RKO (cell line): ENCODE data around the gene TAS2R30.

Experiments used
- DNase-seq: peaks from one replicate; pipeline ENCODE4 v3.0.0-alpha.2; 2016; ENCODE audit warnings: low spot score

The TAS2R30 gene

GRCh38 chr12:11134305-11134704 is at the start of gene TAS2R30:
TSS of gene TAS2R30 (minus strand) at chr12:11134644. CDS start at chr12:11134244, 400 bp downstream.
- no peak for DNase-seq

- DNase-seq, result no peak
Measured at GRCh38 chr12:11183011-11183410, 48.6 kb upstream of the TAS2R30 start.

GRCh38 chr12:11182529-11182928 is 48.1 kb upstream of the TAS2R30 start:
- no peak for DNase-seq

- DNase-seq, result no peak
Measured at GRCh38 chr12:11178250-11178649, 43.8 kb upstream of the TAS2R30 start.

GRCh38 chr12:11174022-11174421 is 39.6 kb upstream of the TAS2R30 start:
- no peak for DNase-seq

- peak; percentile 54 for DNase-seq
Measured at GRCh38 chr12:11171969-11172675, 37.7 kb upstream of the TAS2R30 start.

- DNase-seq, result peak; percentile 95
Measured at GRCh38 chr12:11171145-11171968, 36.9 kb upstream of the TAS2R30 start, which contains the start of gene SMIM10L1. TSS of gene SMIM10L1 (plus strand) at chr12:11171194. CDS start at chr12:11171357, 163 bp downstream.

GRCh38 chr12:11170810-11171144 is 36.3 kb upstream of the TAS2R30 start:
- no peak for DNase-seq

- no peak for DNase-seq
Measured at GRCh38 chr12:11166300-11166699, 31.9 kb upstream of the TAS2R30 start.

GRCh38 chr12:11164384-11164783 is 29.9 kb upstream of the TAS2R30 start:
- no peak for DNase-seq

- no peak for DNase-seq
Measured at GRCh38 chr12:11162502-11162901, 28.1 kb upstream of the TAS2R30 start.

- DNase-seq, result no peak
Measured at GRCh38 chr12:11158885-11159444, 24.5 kb upstream of the TAS2R30 start.

- no peak for DNase-seq
Measured at GRCh38 chr12:11154400-11154925, 20.0 kb upstream of the TAS2R30 start.

- no peak for DNase-seq
Measured at GRCh38 chr12:11152725-11153124, 18.3 kb upstream of the TAS2R30 start.

- DNase-seq, result no peak
Measured at GRCh38 chr12:11150832-11151231, 16.4 kb upstream of the TAS2R30 start.

- DNase-seq, result no peak
Measured at GRCh38 chr12:11147420-11147819, 13.0 kb upstream of the TAS2R30 start.

- DNase-seq, result no peak
Measured at GRCh38 chr12:11144297-11144696, 9.9 kb upstream of the TAS2R30 start.

GRCh38 chr12:11143352-11143751 is 8.9 kb upstream of the TAS2R30 start:
- DNase-seq, result no peak

- DNase-seq, result no peak
Measured at GRCh38 chr12:11136075-11136474, 1.6 kb upstream of the TAS2R30 start.

- no peak for DNase-seq
Measured at GRCh38 chr12:11133816-11134215, 628 bp downstream of the TAS2R30 start.

GRCh38 chr12:11133162-11133561 is 1.3 kb downstream of the TAS2R30 start:
- no peak for DNase-seq

- no peak for DNase-seq
Measured at GRCh38 chr12:11130999-11131398, 3.4 kb downstream of the TAS2R30 start.

- DNase-seq, result no peak
Measured at GRCh38 chr12:11130382-11130781, 4.1 kb downstream of the TAS2R30 start.
